GM20000 (cell line): ENCODE data around the gene SRSF10.
"Not testable (repeated sequence)": the region's sequence is repeated elsewhere in the genome, so short reads cannot be mapped to it uniquely, and the experiment has no call there.

ENCODE experiments used
- DNase-seq: peaks from one replicate; pipeline ENCODE4 v3.0.0; 2012; ENCODE audit warnings: low spot score
- TF ChIP-seq, protein P1 (sequence below): IDR thresholded peaks from 2 replicates; pipeline ENCODE4 v1.5.1; 2012; ENCODE audit warnings: mild to moderate bottlenecking, control low read depth; ENCODE audit errors: extremely low read depth, missing control alignments

Gene SRSF10

DNA sequence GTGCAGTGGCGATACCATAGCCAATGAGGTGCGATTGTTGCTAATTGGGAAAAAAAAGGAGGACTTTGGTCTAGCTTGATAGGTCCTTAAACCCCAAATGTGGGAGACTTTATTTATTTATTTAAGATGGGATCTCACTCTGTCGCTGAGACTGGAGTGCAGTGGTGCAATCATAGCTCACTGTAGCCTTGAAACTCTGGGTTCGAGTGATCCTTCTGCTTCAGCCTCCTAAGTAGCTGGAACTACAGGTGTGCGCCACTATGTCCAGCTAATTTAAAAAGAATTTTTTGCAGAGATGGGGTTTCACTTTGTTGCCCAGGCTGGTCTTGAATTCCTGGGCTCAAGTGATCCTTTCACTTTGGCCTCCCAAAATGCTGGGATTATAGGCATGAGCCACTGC is 24.0 kb upstream of the SRSF10 start:
- TF ChIP-seq, protein P1, sequence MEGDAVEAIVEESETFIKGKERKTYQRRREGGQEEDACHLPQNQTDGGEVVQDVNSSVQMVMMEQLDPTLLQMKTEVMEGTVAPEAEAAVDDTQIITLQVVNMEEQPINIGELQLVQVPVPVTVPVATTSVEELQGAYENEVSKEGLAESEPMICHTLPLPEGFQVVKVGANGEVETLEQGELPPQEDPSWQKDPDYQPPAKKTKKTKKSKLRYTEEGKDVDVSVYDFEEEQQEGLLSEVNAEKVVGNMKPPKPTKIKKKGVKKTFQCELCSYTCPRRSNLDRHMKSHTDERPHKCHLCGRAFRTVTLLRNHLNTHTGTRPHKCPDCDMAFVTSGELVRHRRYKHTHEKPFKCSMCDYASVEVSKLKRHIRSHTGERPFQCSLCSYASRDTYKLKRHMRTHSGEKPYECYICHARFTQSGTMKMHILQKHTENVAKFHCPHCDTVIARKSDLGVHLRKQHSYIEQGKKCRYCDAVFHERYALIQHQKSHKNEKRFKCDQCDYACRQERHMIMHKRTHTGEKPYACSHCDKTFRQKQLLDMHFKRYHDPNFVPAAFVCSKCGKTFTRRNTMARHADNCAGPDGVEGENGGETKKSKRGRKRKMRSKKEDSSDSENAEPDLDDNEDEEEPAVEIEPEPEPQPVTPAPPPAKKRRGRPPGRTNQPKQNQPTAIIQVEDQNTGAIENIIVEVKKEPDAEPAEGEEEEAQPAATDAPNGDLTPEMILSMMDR = no peak
- DNase-seq = no peak

DNA sequence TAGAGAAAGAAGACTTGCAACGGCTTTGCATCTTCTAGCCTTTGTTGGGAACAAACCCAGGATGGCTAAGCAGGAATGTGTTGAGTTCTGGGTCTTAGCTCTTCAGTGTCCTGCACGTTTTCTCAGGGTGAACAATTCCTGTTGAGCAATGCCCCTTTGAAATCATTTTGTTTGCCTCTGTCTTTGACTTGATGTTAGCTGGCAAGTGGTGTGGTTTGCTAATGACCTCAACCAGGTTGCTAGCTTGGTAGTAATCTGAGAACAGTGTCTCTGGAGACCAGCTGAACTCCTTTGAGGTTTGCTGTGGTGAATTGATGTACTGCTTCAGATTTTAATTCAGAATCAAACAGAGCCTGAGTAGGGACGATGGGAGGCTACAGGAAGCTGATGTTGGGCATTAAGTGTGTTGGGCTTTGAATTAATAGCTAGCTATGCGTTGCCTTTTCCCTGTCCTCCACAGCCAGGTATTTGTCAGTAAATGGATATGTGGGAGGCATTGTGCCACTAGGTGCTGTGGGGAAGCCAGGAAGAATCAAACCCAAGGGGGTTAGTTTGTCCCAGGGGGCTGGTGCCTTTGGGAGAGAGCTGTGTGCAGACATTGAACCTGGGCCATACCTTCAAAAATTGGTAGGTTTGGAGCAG is 23.3 kb upstream of the SRSF10 start:
- TF ChIP-seq, protein P1 = no peak
- peak; percentile 11 for DNase-seq

DNA sequence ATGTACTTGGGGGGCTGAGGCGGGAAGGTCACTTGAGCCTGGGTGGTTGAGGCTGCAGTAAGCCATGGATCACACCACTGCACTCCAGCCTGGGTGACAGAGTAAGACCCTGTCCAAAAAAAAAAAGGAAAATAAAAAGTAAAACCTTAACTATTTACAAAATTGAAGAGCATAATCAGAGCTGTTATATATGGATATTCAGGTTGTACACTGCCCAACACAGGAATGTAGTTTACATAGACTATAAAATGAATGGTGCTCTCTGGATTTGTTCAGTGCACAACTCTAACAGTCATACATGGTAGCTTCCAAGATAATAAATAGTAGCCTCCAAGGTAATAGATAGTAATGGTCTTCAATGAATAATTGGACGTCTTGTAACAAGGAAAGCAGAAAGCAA is 22.6 kb upstream of the SRSF10 start:
- TF ChIP-seq, protein P1 = no peak
- no peak for DNase-seq

DNA sequence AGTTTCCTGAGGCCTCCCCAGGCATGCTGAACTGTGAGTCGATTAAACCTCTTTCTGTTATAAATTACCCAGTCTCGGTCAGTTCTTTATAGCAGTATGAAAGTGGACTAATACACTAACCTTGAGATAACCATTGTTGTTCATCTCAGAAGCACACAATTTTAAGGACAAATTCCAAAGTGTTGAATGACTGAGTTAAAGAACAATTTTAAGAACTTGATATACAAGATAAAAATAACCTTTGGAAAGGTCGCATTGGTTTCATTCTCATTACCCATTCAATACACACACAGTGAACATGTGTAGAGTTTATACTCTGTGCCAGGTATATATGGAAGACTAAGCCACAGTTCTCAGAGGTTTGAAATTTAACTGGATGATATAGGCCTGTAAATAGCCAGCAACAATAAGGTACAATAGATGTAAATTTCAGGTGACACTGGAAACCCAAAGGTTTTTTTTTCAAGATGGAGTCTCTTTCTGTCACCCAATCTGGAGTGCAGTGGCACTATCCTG is 19.1 kb upstream of the SRSF10 start:
- DNase-seq = no peak
- TF ChIP-seq, protein P1 = no peak

DNA sequence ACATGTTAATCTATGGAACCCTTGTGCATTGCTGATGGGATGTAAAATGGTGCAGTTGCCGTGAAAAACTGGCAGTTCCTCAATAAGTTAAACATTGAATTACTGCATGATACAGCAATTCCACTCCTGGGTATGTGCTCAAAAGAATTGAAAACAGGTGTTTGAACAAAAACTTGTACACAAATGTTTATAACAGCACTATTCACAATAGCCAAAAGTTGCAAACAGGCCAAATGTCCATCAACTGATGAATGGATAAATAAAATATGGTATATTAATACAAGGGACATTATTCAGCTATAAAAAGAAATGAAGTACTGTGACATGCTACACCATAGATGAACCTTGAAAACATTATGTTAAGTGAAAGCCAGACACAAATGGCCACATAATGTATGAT is 17.7 kb upstream of the SRSF10 start:
- TF ChIP-seq, protein P1 = no peak
- DNase-seq = no peak

DNA sequence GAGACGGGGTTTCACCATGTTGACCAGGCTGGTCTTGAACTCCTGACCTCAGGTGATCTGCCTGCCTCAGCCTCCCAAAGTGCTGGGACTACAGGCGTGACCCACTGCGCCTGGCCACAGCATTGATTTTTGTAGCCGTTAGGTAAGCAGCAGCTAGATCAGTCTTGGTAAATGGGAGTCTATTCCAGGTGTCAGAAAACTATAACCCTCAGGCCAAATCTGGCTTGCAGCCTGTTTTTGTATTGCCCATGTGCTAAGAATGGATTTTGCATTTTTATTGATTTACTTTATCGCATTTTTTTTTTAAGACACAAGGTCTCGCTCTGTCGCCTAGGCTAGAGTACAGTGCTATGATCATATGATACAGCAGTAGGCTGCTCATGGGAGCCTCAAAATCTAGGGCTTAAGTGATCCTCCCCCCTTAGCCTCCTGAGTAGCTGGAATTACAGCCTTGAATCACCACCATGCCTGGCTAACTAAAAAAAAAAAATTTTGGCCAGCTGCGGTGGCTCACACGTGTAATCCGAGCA is 16.6 kb upstream of the SRSF10 start:
- DNase-seq = no peak
- TF ChIP-seq, protein P1 = no peak

DNA sequence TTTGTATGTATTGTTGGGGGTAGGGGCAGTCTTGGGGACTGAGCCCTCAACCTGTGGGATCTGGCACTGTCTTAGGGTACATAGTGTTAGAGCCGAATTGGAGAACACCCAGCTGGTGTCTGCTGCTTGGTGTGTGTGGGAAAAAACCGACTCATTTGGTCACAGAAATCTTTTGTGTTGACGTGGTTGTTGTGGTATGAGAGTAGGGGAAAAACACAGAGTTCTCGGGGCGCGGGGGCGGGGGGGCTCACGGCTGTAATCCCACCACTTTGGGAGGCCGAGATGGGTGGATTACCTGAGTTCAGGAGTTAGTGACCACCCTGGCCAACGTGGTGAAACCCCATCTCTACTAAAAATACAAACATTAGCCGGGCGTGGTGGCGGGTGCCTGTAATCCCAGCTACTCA is 15.3 kb upstream of the SRSF10 start:
- TF ChIP-seq, protein P1 = no peak

DNA sequence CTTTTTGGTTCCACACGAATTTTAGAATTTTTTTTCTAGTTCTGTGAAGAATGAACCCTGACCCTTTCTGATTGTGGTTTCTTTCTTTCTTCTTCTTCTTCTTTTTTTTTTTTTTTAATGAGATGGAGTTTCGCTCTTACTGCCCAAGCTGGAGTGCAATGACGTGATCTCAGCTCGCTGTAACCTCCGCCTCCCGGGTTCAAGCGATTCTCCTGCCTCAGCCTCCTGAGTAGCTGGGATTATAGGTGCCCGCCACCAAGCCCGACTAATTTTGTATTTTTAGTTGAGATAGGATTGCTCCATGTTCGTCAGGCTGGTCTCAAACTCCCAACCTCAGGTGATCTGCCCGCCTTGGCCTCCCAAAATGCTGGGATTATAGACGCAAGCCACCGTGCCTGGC is 11.9 kb upstream of the SRSF10 start:
- DNase-seq = not testable (repeated sequence)

More for the DNA sequence above, 15.3 kb upstream of the SRSF10 start:
- DNase-seq = peak; percentile 57
